Fibroblast of lung (primary cell): ENCODE results near the gene SUMF2. TPM values are rescaled to one million over a fixed set of nuclear protein-coding genes. Genes with fewer than 3 reads are reported as not detected.
"Not testable (repeated sequence)": the region's sequence is repeated elsewhere in the genome, so short reads cannot be mapped to it uniquely, and the experiment has no call there.

Experiments used
- DNase-seq, 2 donors: peaks; one replicate each; pipeline versions ENCODE4 v3.0.0 to v3.0.0-alpha.2; 2010; ENCODE audit warnings: low read depth in 2 of 2
- H2AFZ ChIP-seq: 2 replicates; pipeline ENCODE4 v1.5.1; 2012; ENCODE audit warnings: low read length, control low read depth, inconsistent platforms
- H3K27ac ChIP-seq: 2 replicates; pipeline ENCODE4 v1.5.1; 2011; ENCODE audit warnings: low read length, control low read depth; ENCODE audit not compliant: insufficient read depth
- H3K27me3 ChIP-seq: 2 replicates; pipeline ENCODE4 v1.5.1; 2011; ENCODE audit warnings: mild to moderate bottlenecking, low read length; ENCODE audit not compliant: control insufficient read depth, insufficient read depth
- H3K36me3 ChIP-seq: 2 replicates; pipeline ENCODE4 v1.5.1; 2011; ENCODE audit warnings: low read length; ENCODE audit not compliant: control insufficient read depth, insufficient read depth
- H3K4me1 ChIP-seq: 2 replicates; pipeline ENCODE4 v1.5.1; 2011; ENCODE audit warnings: low read length; ENCODE audit not compliant: control insufficient read depth, insufficient read depth; ENCODE audit errors: extremely low read depth
- H3K4me2 ChIP-seq: 2 replicates; pipeline ENCODE4 v1.5.1; 2011; ENCODE audit warnings: low read length, control low read depth; ENCODE audit not compliant: insufficient read depth; ENCODE audit errors: extremely low read depth
- H3K4me3 ChIP-seq, 4 experiments: fragments of 200-600 bp in 1 of 4; sonication (generic) in 1 of 4; replicated peaks in 1 of 4; 2 replicates each; pipeline ENCODE4 v1.5.1; 2011 to 2016; ENCODE audit warnings: low read length in 4 of 4, low read depth in 3 of 4, mild to moderate bottlenecking in 3 of 4, control low read depth in 2 of 4, inconsistent platforms in 1 of 4, mixed read lengths in 1 of 4; ENCODE audit not compliant: insufficient read depth in 1 of 4; ENCODE audit errors: control extremely low read depth in 1 of 4
- H3K79me2 ChIP-seq: 2 replicates; pipeline ENCODE4 v1.5.1; 2012; ENCODE audit warnings: mild to moderate bottlenecking, low read length, inconsistent platforms; ENCODE audit not compliant: control insufficient read depth, insufficient read depth
- H3K9ac ChIP-seq: 2 replicates; pipeline ENCODE4 v1.5.1; 2011; ENCODE audit warnings: mild to moderate bottlenecking, low read length, control low read depth; ENCODE audit not compliant: insufficient read depth
- H3K9me3 ChIP-seq: 2 replicates; pipeline ENCODE4 v1.5.1; 2012; ENCODE audit warnings: low read depth, low read length; ENCODE audit not compliant: control insufficient read depth, insufficient read depth
- H4K20me1 ChIP-seq: 2 replicates; pipeline ENCODE4 v1.5.1; 2011; ENCODE audit warnings: low read length; ENCODE audit not compliant: control insufficient read depth, insufficient read depth; ENCODE audit errors: extremely low read depth
- EZH2 ChIP-seq: IDR thresholded peaks from 2 replicates; pipeline ENCODE4 v1.5.1; 2012; ENCODE audit warnings: low read length, control low read depth, mild to moderate bottlenecking; ENCODE audit errors: missing control alignments
- polyA plus RNA-seq, 2 donors: library from polyadenylated mRNA; depleted of rRNA in 1 of 2; stranded (reverse) in 1 of 2; unstranded in 1 of 2; fragments of >200 nt; gene quantifications; 2 replicates each; pipeline ENCODE4 v1.2.1, GENCODE V29; 2011 to 2012; ENCODE audit warnings: missing spikeins in 1 of 2
- total RNA-seq: library from RNA; depleted of rRNA; stranded (reverse); fragments of >200 nt; gene quantifications from 2 replicates; pipeline ENCODE4 v1.2.1, GENCODE V29; 2014
- TF ChIP-seq, protein P1 (sequence below), 2 donors: IDR thresholded peaks in 1 of 2; conservative IDR thresholded peaks in 1 of 2; 1 replicate in 1 of 2; 2 replicates in 1 of 2; pipeline ENCODE4 v1.5.1; 2011 to 2012; ENCODE audit warnings: low read length in 2 of 2, control low read depth in 1 of 2, inconsistent platforms in 1 of 2, low read depth in 1 of 2, mild to moderate bottlenecking in 1 of 2

Gene SUMF2
- total and polyA plus RNA-seq, 2 donors (not counting 1 experiment from before 2014, with no cell fraction given) = 118 to 229 TPM

DNA sequence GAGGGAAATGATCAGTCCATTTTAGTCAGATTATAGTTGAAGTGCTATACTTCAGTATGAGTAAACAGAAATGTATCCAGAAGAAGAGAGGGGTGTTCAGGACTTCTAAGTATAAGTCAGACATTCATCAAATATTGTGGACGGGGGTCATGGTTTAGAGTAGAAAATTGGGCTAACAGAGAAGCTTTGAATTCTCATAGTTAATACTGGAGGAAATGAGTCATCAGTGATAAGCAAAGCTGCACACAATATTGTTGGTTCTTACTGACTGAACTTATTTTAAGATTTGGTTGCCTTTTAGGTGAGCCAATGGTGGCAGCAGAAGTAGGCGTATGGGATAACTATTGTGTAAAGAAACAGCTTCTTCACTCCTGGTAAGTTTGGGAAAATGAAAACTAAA lies 1.7 kb upstream of the SUMF2 start:
- H3K9ac ChIP-seq = no peak overlapping the region

DNA sequence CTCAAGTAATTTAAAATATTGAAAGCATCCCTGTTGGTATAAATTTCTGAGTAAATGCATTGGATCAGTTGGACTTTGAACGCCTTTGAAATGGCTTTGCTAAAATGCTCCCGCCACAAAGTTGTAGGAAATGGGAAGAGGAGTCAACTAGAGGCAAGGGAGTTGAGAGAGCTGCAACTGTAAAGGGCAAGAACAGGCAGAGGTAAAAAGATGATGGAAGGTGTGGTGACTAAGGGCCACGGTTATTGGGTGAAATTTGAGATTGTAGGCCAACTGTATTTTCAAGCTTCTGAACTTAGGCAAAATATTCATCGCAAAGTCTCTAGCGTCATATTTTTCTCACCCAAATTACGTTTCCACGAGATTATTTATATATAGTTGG lies 595 bp upstream of the SUMF2 start:
- Histone ChIP-seq H4K20me1 (no peaks in the 10 kb centered on the region), H3K9ac (no peak overlapping the region), H3K4me3 (peak overlapping the region; percentile 65 to 96 (median 84)), H2AFZ (no peak overlapping the region), H3K9me3 (no peaks in the 10 kb centered on the region), H3K27ac (peak overlapping the region; percentile 82), H3K27me3 (no peaks in the 10 kb centered on the region), H3K4me1 (peaks cover 16% of the 10 kb centered on the region), H3K4me2 (peak overlapping the region; percentile 44), H3K36me3 (peaks cover 10% of the 10 kb centered on the region), H3K79me2 (peaks cover 12% of the 10 kb centered on the region)
- TF ChIP-seq, protein P1, sequence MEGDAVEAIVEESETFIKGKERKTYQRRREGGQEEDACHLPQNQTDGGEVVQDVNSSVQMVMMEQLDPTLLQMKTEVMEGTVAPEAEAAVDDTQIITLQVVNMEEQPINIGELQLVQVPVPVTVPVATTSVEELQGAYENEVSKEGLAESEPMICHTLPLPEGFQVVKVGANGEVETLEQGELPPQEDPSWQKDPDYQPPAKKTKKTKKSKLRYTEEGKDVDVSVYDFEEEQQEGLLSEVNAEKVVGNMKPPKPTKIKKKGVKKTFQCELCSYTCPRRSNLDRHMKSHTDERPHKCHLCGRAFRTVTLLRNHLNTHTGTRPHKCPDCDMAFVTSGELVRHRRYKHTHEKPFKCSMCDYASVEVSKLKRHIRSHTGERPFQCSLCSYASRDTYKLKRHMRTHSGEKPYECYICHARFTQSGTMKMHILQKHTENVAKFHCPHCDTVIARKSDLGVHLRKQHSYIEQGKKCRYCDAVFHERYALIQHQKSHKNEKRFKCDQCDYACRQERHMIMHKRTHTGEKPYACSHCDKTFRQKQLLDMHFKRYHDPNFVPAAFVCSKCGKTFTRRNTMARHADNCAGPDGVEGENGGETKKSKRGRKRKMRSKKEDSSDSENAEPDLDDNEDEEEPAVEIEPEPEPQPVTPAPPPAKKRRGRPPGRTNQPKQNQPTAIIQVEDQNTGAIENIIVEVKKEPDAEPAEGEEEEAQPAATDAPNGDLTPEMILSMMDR (conservative IDR thresholded peaks at IDR 0.05 in 1 of 2, IDR thresholded peaks at IDR 0.05 in 1 of 2; ENCODE audit: low read depth in 1 of 2, low read length in 2 of 2) = no peak
- DNase-seq = no peak

More for the DNA sequence above, 1.7 kb upstream of the SUMF2 start:
- no peak overlapping the region for H3K4me3 ChIP-seq
- no peaks in the 10 kb centered on the region for H3K9me3 ChIP-seq
- H3K27ac ChIP-seq = peak overlapping the region; percentile 45
- H3K36me3 ChIP-seq = peaks cover 14% of the 10 kb centered on the region
- no peaks in the 10 kb centered on the region for H4K20me1 ChIP-seq
- no peak overlapping the region for H2AFZ ChIP-seq
- H3K79me2 ChIP-seq = peaks cover 12% of the 10 kb centered on the region
- TF ChIP-seq, protein P1 (conservative IDR thresholded peaks at IDR 0.05 in 1 of 2, IDR thresholded peaks at IDR 0.05 in 1 of 2; ENCODE audit: low read depth in 1 of 2, low read length in 2 of 2) = no peak
- TF ChIP-seq EZH2 = no peak
- H3K4me2 ChIP-seq = no peak overlapping the region
- no peaks in the 10 kb centered on the region for H3K27me3 ChIP-seq
- DNase-seq = peak; percentile 57 to 92
- peaks cover 16% of the 10 kb centered on the region for H3K4me1 ChIP-seq

DNA sequence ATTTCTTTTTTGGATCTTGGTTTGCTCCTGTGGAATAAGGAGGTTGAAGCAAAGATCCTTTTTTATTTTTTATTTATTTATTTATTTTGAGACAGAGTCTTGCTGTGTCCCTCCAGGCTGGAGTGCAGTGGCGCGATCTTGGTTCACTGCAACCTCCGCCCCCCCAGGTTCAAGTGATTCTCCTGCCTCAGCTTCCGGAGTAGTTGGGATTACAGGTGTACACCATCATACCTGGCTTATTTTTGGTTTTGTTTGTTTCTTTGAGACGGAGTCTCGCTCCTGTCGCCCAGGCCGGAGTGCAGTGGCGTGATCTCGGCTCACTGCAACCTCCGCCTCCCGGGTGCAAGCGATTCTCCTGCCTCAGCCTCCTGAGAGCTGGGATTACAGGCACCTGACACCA lies 2.3 kb downstream of the SUMF2 start:
- not testable (repeated sequence) for DNase-seq, H3K36me3 ChIP-seq, H3K27me3 ChIP-seq, H2AFZ ChIP-seq, H4K20me1 ChIP-seq, H3K4me2 ChIP-seq, H3K9me3 ChIP-seq, H3K4me3 ChIP-seq, H3K27ac ChIP-seq, H3K9ac ChIP-seq
- Histone ChIP-seq H3K4me1 (peaks cover 16% of the 10 kb centered on the region), H3K79me2 (peaks cover 12% of the 10 kb centered on the region)
